ACHN (cell line): ENCODE data around the gene CETN1.

Experiments
- DNase-seq: peaks from one replicate; pipeline ENCODE4 v3.0.0-alpha.2; 2015
- in situ Hi-C: cut with HindIII; loops from 2 replicates; pipeline ENCODE4 v1.10.0; 2017; ENCODE audit warnings: low sequenced_read_pairs, low pct_ligation_motif_present, low pct_unique_long_range_greater_than_20kb

The CETN1 gene

DNA sequence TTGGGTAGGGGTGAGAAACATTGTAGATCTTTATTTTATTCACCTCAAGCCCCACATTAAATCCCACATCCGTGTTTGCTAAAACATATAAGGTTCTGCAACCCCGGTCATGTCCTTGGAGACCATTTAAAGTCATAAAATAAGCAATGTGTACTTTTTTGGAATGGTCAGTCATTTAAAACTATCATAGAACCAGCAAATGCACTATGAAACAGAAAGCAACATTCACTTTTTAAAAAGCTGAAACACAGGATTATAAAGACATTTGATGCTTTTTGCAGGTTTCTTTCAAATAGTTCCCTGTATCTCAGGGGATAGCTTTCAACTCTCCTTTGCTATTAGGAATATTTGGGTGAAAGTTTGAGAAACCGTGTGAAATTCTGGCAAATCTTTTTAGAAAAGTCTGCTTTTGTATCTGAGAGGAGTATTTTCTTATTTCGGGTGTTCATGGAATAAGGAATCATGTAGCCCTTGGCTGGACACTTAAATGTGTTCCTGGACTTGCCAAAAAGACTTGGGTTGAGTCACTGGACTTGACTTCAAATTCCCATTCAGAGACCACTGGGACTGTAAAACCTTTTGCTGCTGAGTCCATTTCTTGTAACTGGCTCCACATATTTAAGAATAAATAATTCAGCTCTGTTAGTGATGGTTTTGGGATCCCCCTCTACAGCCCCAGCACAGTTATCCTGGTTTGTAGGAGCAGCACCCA lies 5.9 kb upstream of the CETN1 start:
- in situ Hi-C loops = no loop called here
- no peak for DNase-seq

DNA sequence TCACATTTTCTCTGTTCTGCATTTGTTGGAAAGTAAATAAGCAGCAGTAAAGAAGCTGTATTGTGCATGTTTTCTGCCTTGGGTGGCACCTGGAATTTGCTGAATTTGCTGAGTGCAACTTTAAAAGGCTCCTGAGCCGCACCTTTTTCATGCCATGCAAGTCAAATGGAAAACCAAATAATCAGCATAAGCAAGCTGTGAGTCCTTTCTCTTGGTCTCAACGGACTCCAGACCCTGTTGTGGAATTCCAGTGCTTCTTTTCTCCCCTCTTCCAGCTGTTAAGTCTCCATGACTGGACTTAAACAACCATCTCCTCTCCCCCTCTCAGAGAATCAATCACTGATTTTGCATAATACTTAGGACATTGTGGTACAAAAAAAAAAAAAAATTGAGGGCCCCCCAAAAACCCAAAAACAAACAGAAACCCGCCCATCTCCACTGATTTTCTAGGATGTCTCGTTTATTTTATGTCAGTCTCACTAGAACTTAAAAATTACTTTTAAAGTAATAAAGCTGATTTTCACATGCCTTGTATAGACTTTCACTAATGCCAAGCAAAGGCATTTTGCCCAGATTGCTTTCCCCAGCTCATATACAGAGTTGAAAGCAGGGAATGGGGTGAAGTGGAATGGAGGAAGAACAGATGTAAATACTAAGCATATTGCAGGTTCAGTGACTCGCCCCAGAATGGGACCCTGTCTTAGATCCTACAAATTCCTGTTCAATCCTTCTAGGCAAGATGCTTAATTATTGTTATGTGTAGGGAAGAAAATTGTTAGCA lies 5.1 kb upstream of the CETN1 start:
- DNase-seq = no peak
- in situ Hi-C loops = no loop called here

DNA sequence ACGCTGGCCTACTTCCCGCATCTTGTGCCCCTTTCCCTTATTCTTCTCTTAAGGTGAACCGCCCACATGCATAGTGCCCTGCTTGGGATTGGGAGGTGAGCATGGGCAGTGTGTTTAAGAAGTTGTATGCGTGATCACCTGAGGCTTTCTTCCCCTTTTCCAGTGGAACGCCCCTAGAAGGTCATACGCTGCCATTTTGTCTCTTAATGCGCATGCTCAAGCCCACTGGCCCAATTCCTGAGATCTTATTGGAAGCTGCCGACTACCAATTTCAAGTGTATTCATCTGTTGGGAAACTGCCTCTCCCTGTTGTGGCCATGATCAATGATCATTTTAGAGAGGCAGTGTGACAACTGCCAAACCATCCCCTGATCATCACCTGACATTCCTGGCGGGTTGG lies 3.3 kb upstream of the CETN1 start:
- in situ Hi-C loops = no loop called here
- DNase-seq = no peak

GRCh38 chr18:577643-578375 lies 2.4 kb upstream of the CETN1 start:
- DNase-seq = no peak
- in situ Hi-C loops = no loop called here

GRCh38 chr18:579238-579637 lies 942 bp upstream of the CETN1 start:
- in situ Hi-C loops = no loop called here
- no peak for DNase-seq

GRCh38 chr18:581096-581495 lies 916 bp downstream of the CETN1 start:
- DNase-seq = no peak
- in situ Hi-C loops = no loop called here

DNA sequence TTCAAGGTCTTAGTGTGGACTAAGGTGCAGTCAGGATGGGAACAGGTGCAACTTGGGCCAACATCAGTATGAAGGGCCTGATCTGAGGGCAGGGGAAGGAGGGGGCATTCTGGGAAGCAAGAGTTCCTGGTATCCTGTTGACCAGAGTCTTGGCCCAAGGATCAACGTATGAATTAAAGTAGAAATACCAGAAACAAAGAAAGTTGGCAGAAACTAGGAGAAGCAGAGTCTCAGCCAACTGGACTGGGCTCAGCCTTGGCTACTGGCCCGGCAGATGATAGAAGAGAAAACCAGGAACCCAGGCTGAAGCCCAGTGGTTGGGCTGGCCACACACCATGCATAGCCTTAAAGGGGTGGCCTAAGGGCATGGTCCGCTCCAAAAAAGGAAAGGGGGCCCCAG lies 2.3 kb downstream of the CETN1 start:
- DNase-seq = no peak
- in situ Hi-C loops = no loop called here

DNA sequence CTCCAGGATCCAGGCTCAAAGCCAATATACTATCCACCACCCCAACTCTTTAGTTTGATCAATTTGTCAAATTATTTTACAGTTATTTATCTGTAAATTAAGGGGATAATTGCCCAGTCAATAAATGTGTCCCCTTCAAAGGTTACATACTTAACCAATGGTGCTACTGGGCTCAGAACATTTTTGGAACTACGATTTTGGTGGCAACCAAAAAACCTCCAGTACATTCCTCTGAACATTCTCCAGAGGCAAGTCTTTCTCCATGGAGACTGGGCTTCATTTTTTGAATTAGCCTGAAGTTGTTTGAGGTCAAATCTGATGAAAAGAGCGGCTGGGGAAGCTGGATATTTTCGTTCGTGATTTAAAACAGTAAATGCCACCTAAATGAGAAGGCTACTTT lies 14.9 kb downstream of the CETN1 start:
- DNase-seq = no peak
- in situ Hi-C loops = no loop called here

- DNase-seq = no peak
- in situ Hi-C loops = no loop called here
Measured at GRCh38 chr18:595571-595970, 15.4 kb downstream of the CETN1 start.

DNA sequence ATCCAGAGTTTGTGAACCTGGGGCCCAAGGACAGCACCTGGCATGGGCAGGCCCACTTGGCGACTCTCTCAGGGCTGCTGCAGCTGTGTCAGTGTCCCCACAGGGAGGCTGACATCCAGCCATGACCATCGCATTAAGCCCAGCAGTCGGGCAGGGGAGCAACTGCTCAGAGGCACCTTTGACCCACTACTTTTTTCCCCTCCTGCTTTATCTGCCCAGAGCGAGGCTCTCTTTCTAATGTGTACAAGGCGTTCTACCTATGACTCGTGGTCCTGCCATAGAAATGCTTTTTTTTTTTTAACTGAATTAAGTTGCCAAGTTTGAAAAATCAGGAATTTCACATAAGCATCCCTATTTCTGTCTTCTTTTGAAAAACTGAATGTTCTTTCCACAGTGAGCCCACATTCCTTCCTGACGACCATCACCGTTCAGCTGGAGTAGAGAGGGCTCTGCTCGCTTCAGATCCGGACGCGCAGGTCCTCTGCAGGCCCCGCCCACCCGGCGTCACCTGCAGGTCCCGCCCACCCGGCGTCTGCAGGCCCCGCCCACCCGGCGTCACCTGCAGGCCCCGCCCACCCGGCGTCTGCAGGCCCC lies 16.2 kb downstream of the CETN1 start:
- peak; percentile 23 for DNase-seq
- in situ Hi-C loops = no loop called here

GRCh38 chr18:598124-598589 lies 18.0 kb downstream of the CETN1 start:
- in situ Hi-C loops = no loop called here
- DNase-seq = no peak

- DNase-seq = no peak
- in situ Hi-C loops = no loop called here
Measured at GRCh38 chr18:600107-600506, 19.9 kb downstream of the CETN1 start.

DNA sequence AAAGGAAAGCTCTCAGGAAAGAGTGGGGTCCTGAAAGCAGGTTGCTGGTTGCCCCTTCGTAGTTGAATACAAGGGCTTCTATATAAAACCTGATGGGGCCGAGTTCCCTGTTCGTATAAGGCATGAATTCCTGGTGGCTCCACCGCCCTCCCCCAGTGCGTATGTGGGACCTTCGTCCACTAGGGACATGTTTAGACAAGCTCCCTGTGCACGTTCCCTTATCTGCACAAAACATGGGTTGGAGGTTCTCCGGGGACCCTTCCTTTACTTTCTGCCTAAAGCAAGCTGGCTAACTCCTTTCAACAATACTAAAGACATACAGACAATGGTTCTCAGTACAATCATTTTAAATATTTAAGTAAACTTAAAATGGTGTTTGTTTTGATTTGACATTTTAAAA lies 24.6 kb downstream of the CETN1 start:
- in situ Hi-C loops = no loop called here

DNA sequence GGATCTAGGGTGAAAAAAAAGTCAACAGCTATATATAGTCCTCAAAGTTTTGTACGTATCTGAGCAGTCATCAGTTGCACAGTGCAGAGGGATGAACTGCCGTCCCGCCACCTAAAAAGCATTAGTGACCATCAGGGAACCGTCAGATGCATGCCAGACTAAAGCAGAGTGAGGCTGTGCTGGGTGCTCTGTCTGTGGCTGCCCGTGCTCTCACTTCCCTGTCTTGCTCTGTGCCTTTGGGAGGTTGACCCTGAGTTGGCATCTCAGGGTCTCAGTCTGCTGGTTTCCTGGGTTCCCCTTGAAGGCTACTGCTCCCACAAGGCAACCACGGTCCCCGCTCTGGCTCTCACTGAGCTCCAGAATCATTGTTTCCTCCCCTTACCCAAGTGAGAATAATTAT lies 27.8 kb downstream of the CETN1 start:
- no peak for DNase-seq
- in situ Hi-C loops = no loop called here

More for the DNA sequence above, 24.6 kb downstream of the CETN1 start:
- no peak for DNase-seq

GRCh38 chr18:610214-610928 lies 30.2 kb downstream of the CETN1 start:
- in situ Hi-C loops = no loop called here

GRCh38 chr18:612156-612555 lies 32.0 kb downstream of the CETN1 start:
- in situ Hi-C loops = no loop called here
- DNase-seq = no peak

More at GRCh38 chr18:610214-610928, 30.2 kb downstream of the CETN1 start:
- DNase-seq = no peak

- in situ Hi-C loops = no loop called here
- DNase-seq = no peak
Measured at GRCh38 chr18:614193-614592, 34.0 kb downstream of the CETN1 start.

- no peak for DNase-seq
- in situ Hi-C loops = no loop called here
Measured at GRCh38 chr18:615092-615521, 34.9 kb downstream of the CETN1 start.
